Stomach (tissue), 4 donors: ENCODE measurements around the gene PPEF2.

Experiments
- CTCF ChIP-seq, 7 experiments: fragments of 450-650 bp in 4 of 7; fragments of 200-600 bp in 3 of 7; sonication (generic) in 3 of 7; IDR thresholded peaks; one replicate each; pipeline ENCODE4 v1.5.1; 2016 to 2019; ENCODE audit warnings: antibody characterized with exemption in 7 of 7, control low read depth in 2 of 7, mild to moderate bottlenecking in 1 of 7
- POLR2AphosphoS5 ChIP-seq, 3 donors: sonication (generic); formaldehyde crosslinking; IDR thresholded peaks; one replicate each; pipeline ENCODE4 v1.6.1; 2016; ENCODE audit warnings: antibody characterized with exemption in 3 of 3

- no peak for TF ChIP-seq POLR2AphosphoS5 (IDR thresholded peaks at IDR 0.05)
- TF ChIP-seq CTCF (IDR thresholded peaks at IDR 0.05) = no peak
These were observed 81.0 kb downstream of the PPEF2 start for GRCh38 chr4:75821216-75821615.
